HG03520 (cell line): ENCODE results near the gene ST6GALNAC6.
"Not testable (repeated sequence)": the region's sequence is repeated elsewhere in the genome, so short reads cannot be mapped to it uniquely, and the experiment has no call there.

ENCODE experiments used
- ATAC-seq: cut with Tn5 transposase; IDR thresholded peaks from one replicate; pipeline ENCODE4 v1.9.1; 2021; ENCODE audit warnings: mild to moderate bottlenecking, moderate library complexity; ENCODE audit not compliant: unreplicated experiment

Gene ST6GALNAC6

GRCh38 chr9:127841087-127841835, 58.1 kb downstream of the ST6GALNAC6 start:
- ATAC-seq = no peak

GRCh38 chr9:127838375-127839078, 60.9 kb downstream of the ST6GALNAC6 start:
- no peak for ATAC-seq

GRCh38 chr9:127837346-127837745, 62.1 kb downstream of the ST6GALNAC6 start:
- no peak for ATAC-seq

GRCh38 chr9:127836561-127836960, 62.8 kb downstream of the ST6GALNAC6 start:
- not testable (repeated sequence) for ATAC-seq

GRCh38 chr9:127835991-127836516, 63.3 kb downstream of the ST6GALNAC6 start:
- no peak for ATAC-seq
